Sigmoid colon (tissue), 7 donors: Measurements from ENCODE around the gene MECR. TPM values are rescaled to one million over a fixed set of nuclear protein-coding genes. Genes with fewer than 3 reads are reported as not detected.

Source experiments
- DNase-seq: peaks from one replicate; pipeline ENCODE4 v3.0.0-alpha.2; 2019
- H3K27ac ChIP-seq, 4 donors: fragments of 200-600 bp; sonication (generic); one replicate each; pipeline ENCODE4 v1.5.1; 2016 to 2019; ENCODE audit warnings: mild to moderate bottlenecking in 1 of 4
- H3K27me3 ChIP-seq, 3 donors: fragments of 200-600 bp; sonication (generic); one replicate each; pipeline ENCODE4 v1.5.1; 2019; ENCODE audit warnings: mild to moderate bottlenecking in 1 of 3
- H3K36me3 ChIP-seq, 4 donors: fragments of 200-600 bp; sonication (generic); one replicate each; pipeline ENCODE4 v1.5.1; 2016 to 2019
- H3K4me1 ChIP-seq, 4 donors: fragments of 200-600 bp; sonication (generic); one replicate each; pipeline ENCODE4 v1.5.1; 2017 to 2019
- H3K4me3 ChIP-seq, 4 donors: fragments of 200-600 bp; sonication (generic); one replicate each; pipeline ENCODE4 v1.5.1; 2017 to 2019; ENCODE audit warnings: mild to moderate bottlenecking in 2 of 4, moderate library complexity in 1 of 4
- H3K9me3 ChIP-seq, 4 donors: fragments of 200-600 bp in 3 of 4; sonication (generic) in 3 of 4; one replicate each; pipeline versions ENCODE4 v1.5.1 to v1.6.1; 2013 to 2019
- CTCF ChIP-seq, 4 experiments: fragments of 450-650 bp in 3 of 4; fragments of 200-600 bp in 1 of 4; IDR thresholded peaks; one replicate each; pipeline ENCODE4 v1.5.1; 2016 to 2019; ENCODE audit warnings: antibody characterized with exemption in 4 of 4, mild to moderate bottlenecking in 3 of 4, moderate library complexity in 2 of 4
- EP300 ChIP-seq, 4 donors: sonication (generic); formaldehyde crosslinking; IDR thresholded peaks; one replicate each; pipeline ENCODE4 v1.6.1; 2017; ENCODE audit warnings: antibody characterized with exemption in 4 of 4
- POLR2A ChIP-seq, 2 donors: fragments of 450-650 bp; IDR thresholded peaks; one replicate each; pipeline ENCODE4 v1.6.1; 2016; ENCODE audit warnings: antibody characterized with exemption in 2 of 2, mild to moderate bottlenecking in 2 of 2, moderate library complexity in 2 of 2
- POLR2AphosphoS5 ChIP-seq, 4 donors: sonication (generic); formaldehyde crosslinking; IDR thresholded peaks; one replicate each; pipeline ENCODE4 v1.6.1; 2017; ENCODE audit warnings: antibody characterized with exemption in 4 of 4
- WGBS, 2 donors: extraction: QIAGEN DNeasy Blood & Tissue Kit; methylation state at CpG; one replicate each; pipeline ENCODE4 v1.1.7; 2013; 5-methylcytosine and 5-hydroxymethylcytosine counted together
- intact Hi-C: fragments of 100-400 bp; cut with DNase I; formaldehyde crosslinking; loops from one replicate; pipeline ENCODE4 v1.15.1; 2023
- polyA plus RNA-seq, 3 donors: library from polyadenylated mRNA; stranded (reverse); fragments of 200-250 nt; gene quantifications; one replicate each; pipeline ENCODE4 v1.2.3, GENCODE V29; 2013
- total RNA-seq, 4 donors: library from RNA; depleted of rRNA; stranded (reverse); fragments of >200 nt; gene quantifications; one replicate each; pipeline ENCODE4 v1.1.0, GENCODE V29; 2016
- donor health status: healthy with polysubstance abuse.
- donor health status: Bipolar disorder and iron deficiency.
- donor health status: healthy.

The MECR gene
- total and polyA plus RNA-seq, 7 donors: 9.2 to 26.6 (median 17.1) TPM

- TF ChIP-seq POLR2AphosphoS5 (IDR thresholded peaks at IDR 0.05): no peak
- TF ChIP-seq EP300 (IDR thresholded peaks at IDR 0.05): no peak
- TF ChIP-seq POLR2A (IDR thresholded peaks at IDR 0.05): no peak
- TF ChIP-seq CTCF (IDR thresholded peaks at IDR 0.05): no peak
- DNase-seq: no peak
- no peaks in the 10 kb centered on the region for H3K9me3 ChIP-seq
- H3K4me3 ChIP-seq: no peak overlapping the region
- H3K27me3 ChIP-seq: no peaks in the 10 kb centered on the region
- 38 to 39% methylated on average over 3 of the region's 3 CpGs for WGBS, 2 donors
- peaks cover 0 to 22% (median 6%) of the 10 kb centered on the region in 4 donors for H3K36me3 ChIP-seq
- intact Hi-C loops: loop anchor here (10.0 kb wide), 1 partner anchor 116 kb away; no protein-coding TSS in a partner anchor
- peak overlapping the region in 1 of 4 donors; percentile 1 for H3K27ac ChIP-seq
- H3K4me1 ChIP-seq: peaks cover 0 to 49% (median 42%) of the 10 kb centered on the region in 4 donors
Measured at GRCh38 chr1:29171089-29171488, 59.6 kb downstream of the MECR start.

DNA sequence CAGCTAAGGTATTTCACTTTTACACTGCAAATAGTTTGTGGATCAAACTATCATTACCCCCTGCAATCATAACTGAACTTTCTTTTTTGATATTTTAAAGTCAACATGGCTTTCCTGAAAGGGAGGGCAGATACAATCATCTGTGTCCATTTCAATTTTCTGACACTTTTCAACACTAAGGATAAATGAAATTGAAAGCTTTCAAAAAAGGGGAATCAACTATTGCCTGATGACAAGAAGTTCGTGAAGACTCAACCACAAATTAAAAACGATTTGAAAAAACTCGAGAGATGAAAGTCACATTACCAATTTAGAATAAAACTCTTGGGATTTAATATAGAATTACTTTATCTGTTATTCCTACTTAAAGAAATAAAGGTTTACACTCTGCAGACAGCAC is 60.8 kb downstream of the MECR start:
- no peak overlapping the region for H3K4me3 ChIP-seq
- H3K36me3 ChIP-seq: peaks cover 0 to 33% (median 11%) of the 10 kb centered on the region in 4 donors
- no peaks in the 10 kb centered on the region for H3K27me3 ChIP-seq
- no peak for DNase-seq
- 63 to 75% methylated on average over 3 of the region's 3 CpGs for WGBS, 2 donors
- TF ChIP-seq CTCF (IDR thresholded peaks at IDR 0.05): no peak
- intact Hi-C loops: loop anchor here (10.0 kb wide), 1 partner anchor 115 kb away; no protein-coding TSS in a partner anchor
- H3K4me1 ChIP-seq: peaks cover 0 to 49% (median 39%) of the 10 kb centered on the region in 4 donors
- H3K27ac ChIP-seq: no peak overlapping the region
- no peaks in the 10 kb centered on the region for H3K9me3 ChIP-seq

GRCh38 chr1:29167904-29168303 is 62.8 kb downstream of the MECR start:
- H3K36me3 ChIP-seq: peaks cover 0 to 45% (median 11%) of the 10 kb centered on the region in 4 donors
- no peak for DNase-seq
- H3K27ac ChIP-seq: no peak overlapping the region
- intact Hi-C loops: no loop called here
- no peak overlapping the region for H3K4me3 ChIP-seq
- H3K4me1 ChIP-seq: peaks cover 0 to 62% (median 49%) of the 10 kb centered on the region in 4 donors
- H3K27me3 ChIP-seq: no peaks in the 10 kb centered on the region
- H3K9me3 ChIP-seq: no peaks in the 10 kb centered on the region
- WGBS, 2 donors: 97% methylated on average over 9 of the region's 9 CpGs
- TF ChIP-seq EP300 (IDR thresholded peaks at IDR 0.05) (no peak), POLR2A (IDR thresholded peaks at IDR 0.05) (no peak), CTCF (IDR thresholded peaks at IDR 0.05) (no peak), POLR2AphosphoS5 (IDR thresholded peaks at IDR 0.05) (no peak)

DNA sequence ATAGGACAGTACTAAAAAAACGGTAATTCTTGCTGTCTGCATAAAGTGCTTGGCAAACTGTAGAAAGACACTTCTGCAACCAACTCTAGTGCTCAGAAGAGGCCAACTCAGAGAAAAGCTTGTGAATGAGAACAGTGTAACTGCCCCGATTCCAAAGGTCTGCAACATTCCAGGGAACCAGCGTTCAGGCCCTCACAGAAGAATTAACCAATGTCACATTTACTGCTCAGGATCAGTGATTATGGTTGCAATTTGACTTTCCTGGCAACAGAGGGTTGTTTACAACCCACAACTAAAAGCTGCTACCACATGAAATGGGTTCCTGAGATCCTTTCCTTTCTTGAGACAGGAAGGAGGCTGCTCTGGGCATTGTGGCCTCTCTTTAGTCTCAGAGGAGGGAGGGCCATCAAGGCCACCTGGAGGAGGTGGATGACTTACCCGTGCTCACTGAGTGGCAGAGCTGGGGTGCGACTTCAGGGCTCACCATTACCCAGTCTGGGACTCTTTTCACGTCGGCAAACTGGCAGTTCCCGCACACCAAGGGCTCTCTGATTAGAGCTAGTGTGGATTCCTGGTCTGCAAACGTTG is 64.3 kb downstream of the MECR start:
- intact Hi-C loops: no loop called here
- H3K4me1 ChIP-seq: peaks cover 0 to 73% (median 61%) of the 10 kb centered on the region in 4 donors
- no peaks in the 10 kb centered on the region for H3K9me3 ChIP-seq
- 20 to 53% methylated on average over 9 of the region's 9 CpGs for WGBS, 2 donors
- peaks cover 0 to 45% (median 11%) of the 10 kb centered on the region in 4 donors for H3K36me3 ChIP-seq
- H3K4me3 ChIP-seq: no peak overlapping the region
- no peaks in the 10 kb centered on the region for H3K27me3 ChIP-seq
- DNase-seq: no peak
- no peak for TF ChIP-seq CTCF (IDR thresholded peaks at IDR 0.05)
- TF ChIP-seq POLR2AphosphoS5 (IDR thresholded peaks at IDR 0.05): no peak
- no peak for TF ChIP-seq EP300 (IDR thresholded peaks at IDR 0.05)
- H3K27ac ChIP-seq: no peak overlapping the region

DNA sequence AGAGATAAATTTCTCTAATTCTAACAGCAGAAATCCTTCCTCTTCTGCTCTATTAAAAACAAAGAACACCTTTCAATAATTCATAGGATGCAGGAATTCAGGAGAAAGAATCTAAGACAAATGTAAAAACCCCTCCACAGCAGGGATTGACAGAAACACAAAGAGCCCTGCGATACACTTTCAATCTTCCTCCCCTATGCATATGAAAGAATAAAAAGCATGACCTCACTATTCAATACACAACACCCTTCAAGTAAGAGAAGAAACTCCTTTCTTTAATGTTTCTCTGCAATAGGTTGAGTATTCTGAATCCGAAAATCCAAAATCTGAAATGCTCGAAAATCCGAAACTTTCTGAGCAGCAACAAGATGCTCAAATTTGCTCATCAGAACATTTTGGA is 66.1 kb downstream of the MECR start:
- intact Hi-C loops: no loop called here
- no peak overlapping the region for H3K4me3 ChIP-seq
- peaks cover 0 to 58% (median 11%) of the 10 kb centered on the region in 4 donors for H3K36me3 ChIP-seq
- WGBS, 2 donors: 90 to 95% methylated on average over 4 of the region's 4 CpGs
- no peaks in the 10 kb centered on the region for H3K27me3 ChIP-seq
- H3K27ac ChIP-seq: no peak overlapping the region
- TF ChIP-seq POLR2AphosphoS5 (IDR thresholded peaks at IDR 0.05): no peak
- TF ChIP-seq POLR2A (IDR thresholded peaks at IDR 0.05): no peak
- TF ChIP-seq EP300 (IDR thresholded peaks at IDR 0.05): no peak
- TF ChIP-seq CTCF (IDR thresholded peaks at IDR 0.05): no peak
- peaks cover 0 to 68% (median 52%) of the 10 kb centered on the region in 4 donors for H3K4me1 ChIP-seq
- no peaks in the 10 kb centered on the region for H3K9me3 ChIP-seq
- DNase-seq: no peak
